ENCODE results near the gene FUT8. TPM values are rescaled to one million over a fixed set of nuclear protein-coding genes. Genes with fewer than 3 reads are reported as not detected.

Gene FUT8
- total RNA-seq, 1 donor from 2014 or later, result 26.1 TPM

GRCh38 chr14:65501328-65501727 is 88.8 kb downstream of the FUT8 start:
- no peaks in the 10 kb centered on the region for H3K27me3 ChIP-seq (ENCODE audit: control insufficient read depth in 3 of 3, insufficient read depth in 3 of 3, low read length in 3 of 3)
- no peaks in the 10 kb centered on the region for H3K36me3 ChIP-seq (ENCODE audit: control insufficient read depth in 3 of 3, insufficient read depth in 3 of 3, low read length in 3 of 3)
- no peak overlapping the region for H3K9ac ChIP-seq (ENCODE audit: low read depth in 1 of 3, low read length in 3 of 3)
- no peak overlapping the region for H3K27ac ChIP-seq (ENCODE audit: low read depth, low read length)
- no peaks in the 10 kb centered on the region for H3K9me3 ChIP-seq (ENCODE audit: control insufficient read depth in 3 of 3, low read length in 3 of 3)
- no peak overlapping the region for H3K4me3 ChIP-seq (ENCODE audit: low read length in 3 of 3)
- no peaks in the 10 kb centered on the region for H3K4me1 ChIP-seq (ENCODE audit: control insufficient read depth in 3 of 3, insufficient read depth in 3 of 3, low read length in 3 of 3)

DNA sequence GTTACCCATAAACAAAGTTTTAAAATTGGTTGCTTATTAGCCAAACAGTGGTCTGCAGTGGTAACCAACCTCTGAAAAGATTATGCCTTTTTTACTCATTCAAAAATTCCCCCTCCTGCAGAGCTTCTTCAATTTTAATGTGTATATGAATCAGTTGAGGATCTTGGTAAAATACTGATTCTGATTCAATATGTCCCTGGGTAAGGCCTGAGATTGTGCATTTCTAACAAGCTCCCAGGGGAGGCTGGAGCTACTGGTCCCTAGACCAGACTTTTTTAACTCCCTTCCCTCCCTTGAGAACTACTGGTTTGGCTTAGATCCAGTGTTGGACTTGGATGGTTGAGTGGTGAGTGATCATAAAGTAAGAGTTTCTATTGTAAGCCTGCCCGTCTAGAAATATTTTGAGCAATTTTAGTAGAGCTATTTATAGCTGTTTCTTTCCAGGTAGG is 90.2 kb downstream of the FUT8 start:
- H3K4me3 ChIP-seq (ENCODE audit: low read length in 3 of 3), result no peak overlapping the region
- no peak overlapping the region for H3K27ac ChIP-seq (ENCODE audit: low read depth, low read length)
- peaks cover 0 to 2% (median 0%) of the 10 kb centered on the region in 3 donors for H3K9me3 ChIP-seq (ENCODE audit: control insufficient read depth in 3 of 3, low read length in 3 of 3)
- no peaks in the 10 kb centered on the region for H3K27me3 ChIP-seq (ENCODE audit: control insufficient read depth in 3 of 3, insufficient read depth in 3 of 3, low read length in 3 of 3)
- H3K9ac ChIP-seq (ENCODE audit: low read depth in 1 of 3, low read length in 3 of 3), result no peak overlapping the region
- H3K4me1 ChIP-seq (ENCODE audit: control insufficient read depth in 3 of 3, insufficient read depth in 3 of 3, low read length in 3 of 3), result no peaks in the 10 kb centered on the region
- no peaks in the 10 kb centered on the region for H3K36me3 ChIP-seq (ENCODE audit: control insufficient read depth in 3 of 3, insufficient read depth in 3 of 3, low read length in 3 of 3)

- no peaks in the 10 kb centered on the region for H3K27me3 ChIP-seq (ENCODE audit: control insufficient read depth in 3 of 3, insufficient read depth in 3 of 3, low read length in 3 of 3)
- H3K4me1 ChIP-seq (ENCODE audit: control insufficient read depth in 3 of 3, insufficient read depth in 3 of 3, low read length in 3 of 3), result no peaks in the 10 kb centered on the region
- H3K4me3 ChIP-seq (ENCODE audit: low read length in 3 of 3), result no peak overlapping the region
- no peaks in the 10 kb centered on the region for H3K36me3 ChIP-seq (ENCODE audit: control insufficient read depth in 3 of 3, insufficient read depth in 3 of 3, low read length in 3 of 3)
- H3K9ac ChIP-seq (ENCODE audit: low read depth in 1 of 3, low read length in 3 of 3), result no peak overlapping the region
- peaks cover 0 to 2% (median 0%) of the 10 kb centered on the region in 3 donors for H3K9me3 ChIP-seq (ENCODE audit: control insufficient read depth in 3 of 3, low read length in 3 of 3)
- H3K27ac ChIP-seq (ENCODE audit: low read depth, low read length), result no peak overlapping the region
These were observed 91.2 kb downstream of the FUT8 start for GRCh38 chr14:65503771-65504170.

DNA sequence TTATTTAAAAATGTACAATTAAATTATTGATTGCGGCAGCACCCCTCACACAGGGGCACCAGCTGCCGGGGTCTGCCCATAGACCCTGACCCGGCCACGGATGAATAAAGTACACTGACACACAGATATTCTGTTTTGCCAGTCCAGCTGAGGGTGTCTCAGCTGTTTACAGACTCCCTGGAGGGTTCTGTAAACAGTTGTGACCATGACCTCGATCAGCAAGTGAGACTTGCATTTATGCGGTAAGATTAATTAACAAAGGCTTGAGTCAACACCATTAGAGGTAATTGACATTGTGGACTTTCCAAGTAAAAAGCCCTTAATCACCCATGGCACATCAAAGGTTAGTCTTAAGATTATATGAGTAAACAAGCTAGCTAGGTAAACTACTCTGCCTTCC is 94.3 kb downstream of the FUT8 start:
- H3K27ac ChIP-seq (ENCODE audit: low read depth, low read length), result no peak overlapping the region
- H3K9me3 ChIP-seq (ENCODE audit: control insufficient read depth in 3 of 3, low read length in 3 of 3), result peaks cover 0 to 2% (median 0%) of the 10 kb centered on the region in 3 donors
- no peak overlapping the region for H3K4me3 ChIP-seq (ENCODE audit: low read length in 3 of 3)
- H3K9ac ChIP-seq (ENCODE audit: low read depth in 1 of 3, low read length in 3 of 3), result no peak overlapping the region
- H3K27me3 ChIP-seq (ENCODE audit: control insufficient read depth in 3 of 3, insufficient read depth in 3 of 3, low read length in 3 of 3), result no peaks in the 10 kb centered on the region
- H3K36me3 ChIP-seq (ENCODE audit: control insufficient read depth in 3 of 3, insufficient read depth in 3 of 3, low read length in 3 of 3), result no peaks in the 10 kb centered on the region
- no peaks in the 10 kb centered on the region for H3K4me1 ChIP-seq (ENCODE audit: control insufficient read depth in 3 of 3, insufficient read depth in 3 of 3, low read length in 3 of 3)

GRCh38 chr14:65509842-65510241 is 97.3 kb downstream of the FUT8 start:
- Histone ChIP-seq H3K27me3 (ENCODE audit: control insufficient read depth in 3 of 3, insufficient read depth in 3 of 3, low read length in 3 of 3) (no peaks in the 10 kb centered on the region), H3K9me3 (ENCODE audit: control insufficient read depth in 3 of 3, low read length in 3 of 3) (peaks cover 0 to 2% (median 0%) of the 10 kb centered on the region in 3 donors), H3K36me3 (ENCODE audit: control insufficient read depth in 3 of 3, insufficient read depth in 3 of 3, low read length in 3 of 3) (no peaks in the 10 kb centered on the region), H3K4me1 (ENCODE audit: control insufficient read depth in 3 of 3, insufficient read depth in 3 of 3, low read length in 3 of 3) (no peaks in the 10 kb centered on the region), H3K9ac (ENCODE audit: low read depth in 1 of 3, low read length in 3 of 3) (no peak overlapping the region), H3K4me3 (ENCODE audit: low read length in 3 of 3) (no peak overlapping the region), H3K27ac (ENCODE audit: low read depth, low read length) (no peak overlapping the region)

DNA sequence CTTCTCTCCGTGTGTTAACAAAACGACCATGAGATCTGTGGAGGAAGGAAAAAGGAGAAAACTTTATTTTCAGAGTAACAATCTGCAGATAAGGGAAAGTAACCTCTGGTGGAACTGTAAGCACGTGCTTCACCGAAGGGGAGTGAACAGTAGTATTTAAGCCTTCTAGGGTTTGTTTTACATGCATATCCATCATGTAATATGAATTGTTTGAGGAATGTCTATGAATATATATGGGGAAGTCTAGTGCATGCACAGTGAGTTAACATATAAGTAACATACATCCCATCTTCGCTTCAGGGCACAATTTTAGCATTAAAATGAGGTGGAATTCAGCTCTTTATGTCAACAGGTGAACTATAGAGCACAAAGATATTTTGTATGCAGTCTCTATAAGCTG is 101.1 kb downstream of the FUT8 start:
- Histone ChIP-seq H3K27me3 (ENCODE audit: control insufficient read depth in 3 of 3, insufficient read depth in 3 of 3, low read length in 3 of 3) (no peaks in the 10 kb centered on the region), H3K4me1 (ENCODE audit: control insufficient read depth in 3 of 3, insufficient read depth in 3 of 3, low read length in 3 of 3) (no peaks in the 10 kb centered on the region), H3K27ac (ENCODE audit: low read depth, low read length) (no peak overlapping the region), H3K9ac (ENCODE audit: low read depth in 1 of 3, low read length in 3 of 3) (no peak overlapping the region), H3K36me3 (ENCODE audit: control insufficient read depth in 3 of 3, insufficient read depth in 3 of 3, low read length in 3 of 3) (no peaks in the 10 kb centered on the region), H3K4me3 (ENCODE audit: low read length in 3 of 3) (no peak overlapping the region), H3K9me3 (ENCODE audit: control insufficient read depth in 3 of 3, low read length in 3 of 3) (no peaks in the 10 kb centered on the region)

DNA sequence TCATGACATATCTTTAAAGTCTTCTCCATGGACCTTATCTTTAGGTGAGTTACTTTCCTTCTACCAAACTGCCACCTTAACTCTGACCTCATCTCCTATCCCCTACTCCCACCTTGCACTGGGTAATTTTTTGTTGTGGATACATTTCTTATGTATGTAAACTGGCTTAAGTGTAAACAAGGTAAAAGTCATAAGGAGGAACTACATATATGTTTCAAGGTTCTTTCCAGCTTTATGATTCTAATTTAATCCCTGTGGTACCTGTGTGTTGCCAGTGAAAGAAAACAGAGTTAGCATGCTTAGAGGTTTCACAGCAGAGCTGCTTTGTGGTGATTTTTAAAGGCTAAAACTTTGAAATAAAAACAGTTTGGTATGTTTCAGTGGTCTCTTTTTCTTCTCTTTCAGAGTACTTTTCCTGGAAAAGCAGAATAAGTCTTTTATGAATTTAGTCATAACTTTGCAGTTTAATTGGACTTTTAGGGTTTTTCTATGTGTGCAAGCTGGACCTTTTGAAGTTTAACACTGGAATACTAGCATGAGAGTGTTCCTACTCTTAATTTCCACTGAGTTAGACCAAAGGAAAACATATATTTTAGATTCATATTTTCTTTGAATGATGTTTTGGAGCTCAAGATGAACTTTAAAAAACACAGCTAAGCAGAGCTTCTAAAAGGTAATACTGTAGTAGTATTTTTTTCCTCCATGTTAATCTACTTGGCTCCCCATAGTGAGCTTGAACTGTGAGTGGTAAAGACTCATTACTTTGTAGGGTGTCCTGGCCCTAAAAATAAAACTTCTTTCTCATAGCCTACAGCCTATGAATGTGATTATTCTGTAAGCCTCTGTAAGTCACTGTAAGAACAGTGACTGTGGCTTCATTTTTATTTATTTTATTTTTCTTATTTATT is 105.4 kb downstream of the FUT8 start:
- H3K4me3 ChIP-seq (ENCODE audit: low read length in 3 of 3), result no peak overlapping the region
- no peak overlapping the region for H3K27ac ChIP-seq (ENCODE audit: low read depth, low read length)
- H3K9me3 ChIP-seq (ENCODE audit: control insufficient read depth in 3 of 3, low read length in 3 of 3), result no peaks in the 10 kb centered on the region
- H3K27me3 ChIP-seq (ENCODE audit: control insufficient read depth in 3 of 3, insufficient read depth in 3 of 3, low read length in 3 of 3), result no peaks in the 10 kb centered on the region
- H3K9ac ChIP-seq (ENCODE audit: low read depth in 1 of 3, low read length in 3 of 3), result no peak overlapping the region
- H3K4me1 ChIP-seq (ENCODE audit: control insufficient read depth in 3 of 3, insufficient read depth in 3 of 3, low read length in 3 of 3), result no peaks in the 10 kb centered on the region
- H3K36me3 ChIP-seq (ENCODE audit: control insufficient read depth in 3 of 3, insufficient read depth in 3 of 3, low read length in 3 of 3), result no peaks in the 10 kb centered on the region

DNA sequence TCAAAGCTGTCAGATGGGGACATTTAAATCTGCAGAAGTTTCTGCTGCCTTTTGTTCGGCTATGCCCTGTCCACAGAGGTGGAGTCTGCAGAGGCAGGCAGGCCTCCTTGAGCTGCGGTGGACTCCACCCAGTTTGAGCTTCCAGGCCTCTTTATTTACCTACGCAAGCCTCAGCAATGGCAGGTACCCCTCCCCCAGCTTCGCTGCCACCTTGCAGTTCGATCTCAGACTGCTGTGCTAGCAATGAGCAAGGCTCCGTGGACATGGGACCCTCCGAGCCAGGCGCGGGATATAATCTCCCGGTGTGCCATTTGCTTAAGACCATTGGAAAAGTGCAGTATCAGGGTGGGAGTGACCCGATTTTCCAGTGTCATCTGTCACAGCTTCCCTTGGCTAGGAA is 115.5 kb downstream of the FUT8 start:
- no peaks in the 10 kb centered on the region for H3K27me3 ChIP-seq (ENCODE audit: control insufficient read depth in 3 of 3, insufficient read depth in 3 of 3, low read length in 3 of 3)
- H3K4me3 ChIP-seq (ENCODE audit: low read length in 3 of 3), result no peak overlapping the region
- H3K9me3 ChIP-seq (ENCODE audit: control insufficient read depth in 3 of 3, low read length in 3 of 3), result peaks cover 0 to 4% (median 3%) of the 10 kb centered on the region in 3 donors
- H3K4me1 ChIP-seq (ENCODE audit: control insufficient read depth in 3 of 3, insufficient read depth in 3 of 3, low read length in 3 of 3), result no peaks in the 10 kb centered on the region
- no peak overlapping the region for H3K27ac ChIP-seq (ENCODE audit: low read depth, low read length)
- no peak overlapping the region for H3K9ac ChIP-seq (ENCODE audit: low read depth in 1 of 3, low read length in 3 of 3)
- no peaks in the 10 kb centered on the region for H3K36me3 ChIP-seq (ENCODE audit: control insufficient read depth in 3 of 3, insufficient read depth in 3 of 3, low read length in 3 of 3)

GRCh38 chr14:65531148-65531547 is 118.6 kb downstream of the FUT8 start:
- Histone ChIP-seq H3K27ac (ENCODE audit: low read depth, low read length) (no peak overlapping the region), H3K9ac (ENCODE audit: low read depth in 1 of 3, low read length in 3 of 3) (no peak overlapping the region), H3K9me3 (ENCODE audit: control insufficient read depth in 3 of 3, low read length in 3 of 3) (peaks cover 2 to 5% (median 4%) of the 10 kb centered on the region in 3 donors), H3K4me1 (ENCODE audit: control insufficient read depth in 3 of 3, insufficient read depth in 3 of 3, low read length in 3 of 3) (no peaks in the 10 kb centered on the region), H3K36me3 (ENCODE audit: control insufficient read depth in 3 of 3, insufficient read depth in 3 of 3, low read length in 3 of 3) (no peaks in the 10 kb centered on the region), H3K4me3 (ENCODE audit: low read length in 3 of 3) (no peak overlapping the region), H3K27me3 (ENCODE audit: control insufficient read depth in 3 of 3, insufficient read depth in 3 of 3, low read length in 3 of 3) (no peaks in the 10 kb centered on the region)

DNA sequence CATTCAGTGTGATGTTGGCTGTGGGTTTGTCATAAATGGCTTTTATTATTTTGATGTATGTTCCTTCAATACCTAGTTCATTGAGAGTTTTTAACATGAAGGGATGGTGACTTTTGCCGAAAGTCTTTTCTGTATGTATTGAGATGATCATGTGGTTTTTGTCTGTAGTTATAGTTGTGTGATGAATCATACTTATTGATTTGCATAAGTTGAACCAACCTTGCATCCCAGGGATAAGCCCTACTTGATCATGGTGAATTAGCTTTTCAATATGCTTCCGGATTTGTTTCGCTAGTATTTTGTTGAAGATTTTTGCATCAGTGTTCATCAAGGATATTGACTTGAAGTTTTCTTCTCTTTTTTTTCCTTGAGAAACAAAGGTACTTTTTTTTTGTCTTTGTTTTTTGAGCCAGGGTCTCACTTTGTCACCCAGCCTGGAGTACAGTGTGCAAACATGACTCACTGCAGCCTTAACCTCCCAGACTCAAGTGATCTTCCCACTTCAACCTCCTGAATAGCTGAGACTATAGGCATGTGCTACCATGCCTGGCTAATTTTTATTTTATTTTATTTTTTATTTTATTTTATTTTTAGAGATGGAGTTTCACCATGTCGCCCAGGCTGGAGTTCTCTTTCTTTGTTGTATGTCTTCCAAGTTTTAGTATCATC is 121.3 kb downstream of the FUT8 start:
- Histone ChIP-seq H3K4me3 (ENCODE audit: low read length in 3 of 3) (no peak overlapping the region), H3K9me3 (ENCODE audit: control insufficient read depth in 3 of 3, low read length in 3 of 3) (peaks cover 0 to 3% (median 3%) of the 10 kb centered on the region in 3 donors), H3K9ac (ENCODE audit: low read depth in 1 of 3, low read length in 3 of 3) (no peak overlapping the region)

More for the DNA sequence above, 121.3 kb downstream of the FUT8 start:
- no peaks in the 10 kb centered on the region for H3K4me1 ChIP-seq (ENCODE audit: control insufficient read depth in 3 of 3, insufficient read depth in 3 of 3, low read length in 3 of 3)
- no peaks in the 10 kb centered on the region for H3K27me3 ChIP-seq (ENCODE audit: control insufficient read depth in 3 of 3, insufficient read depth in 3 of 3, low read length in 3 of 3)
- H3K27ac ChIP-seq (ENCODE audit: low read depth, low read length), result no peak overlapping the region
- H3K36me3 ChIP-seq (ENCODE audit: control insufficient read depth in 3 of 3, insufficient read depth in 3 of 3, low read length in 3 of 3), result no peaks in the 10 kb centered on the region
